Muscle layer of duodenum (tissue), 2 donors: ENCODE measurements around the gene HSPB9.

Experiments
- H3K27ac ChIP-seq: one replicate; pipeline ENCODE4 v1.7.0; 2013; ENCODE audit warnings: mild to moderate bottlenecking, low read length
- H3K27me3 ChIP-seq: one replicate; pipeline ENCODE4 v1.7.0; 2013; ENCODE audit warnings: low read depth, mild to moderate bottlenecking, control low read depth, low read length
- H3K36me3 ChIP-seq, 2 donors: one replicate each; pipeline ENCODE4 v1.7.0; 2013; ENCODE audit warnings: low read length in 2 of 2, control low read depth in 1 of 2, mild to moderate bottlenecking in 1 of 2; ENCODE audit not compliant: insufficient read depth in 2 of 2, control insufficient read depth in 1 of 2
- H3K4me1 ChIP-seq, 2 donors: one replicate each; pipeline ENCODE4 v1.7.0; 2013; ENCODE audit warnings: low read length in 2 of 2, mild to moderate bottlenecking in 2 of 2, control low read depth in 1 of 2, moderate library complexity in 1 of 2; ENCODE audit not compliant: insufficient read depth in 2 of 2, control insufficient read depth in 1 of 2
- H3K4me3 ChIP-seq, 2 donors: one replicate each; pipeline ENCODE4 v1.7.0; 2013; ENCODE audit warnings: low read length in 2 of 2, low read depth in 1 of 2, mild to moderate bottlenecking in 1 of 2
- H3K9me3 ChIP-seq, 2 donors: one replicate each; pipeline ENCODE4 v1.7.0; 2013; ENCODE audit warnings: low read length in 2 of 2, control low read depth in 1 of 2, mild to moderate bottlenecking in 1 of 2; ENCODE audit not compliant: control insufficient read depth in 1 of 2
- donor health status: healthy.

Gene HSPB9

DNA sequence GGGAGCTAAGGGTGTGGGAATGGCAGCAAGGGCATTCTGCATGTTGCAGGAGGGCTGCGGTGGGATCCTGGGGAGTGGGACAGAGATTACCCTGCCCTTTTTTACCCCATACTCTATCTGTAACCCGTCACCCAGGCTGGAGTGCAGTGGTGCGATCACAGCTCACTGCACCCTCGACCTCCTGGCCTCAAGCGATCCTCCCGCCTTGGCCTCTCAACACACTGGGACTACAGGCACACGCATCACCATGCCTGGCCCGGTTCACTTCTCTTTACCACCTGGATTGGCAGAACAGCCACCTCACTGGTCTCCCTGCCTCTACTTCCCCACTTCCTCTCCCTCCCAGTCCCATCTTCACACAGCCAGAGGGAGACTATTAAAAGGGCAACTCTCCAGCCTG, 33.9 kb upstream of the HSPB9 start:
- no peaks in the 10 kb centered on the region for H3K9me3 ChIP-seq
- H3K27me3 ChIP-seq, result peaks cover 5% of the 10 kb centered on the region
- H3K36me3 ChIP-seq, result no peaks in the 10 kb centered on the region
- H3K4me3 ChIP-seq, result no peak overlapping the region
- no peaks in the 10 kb centered on the region for H3K4me1 ChIP-seq
- no peak overlapping the region for H3K27ac ChIP-seq

- Histone ChIP-seq H3K36me3 (no peaks in the 10 kb centered on the region), H3K4me3 (no peak overlapping the region), H3K9me3 (no peaks in the 10 kb centered on the region), H3K27me3 (peaks cover 8% of the 10 kb centered on the region), H3K4me1 (no peaks in the 10 kb centered on the region), H3K27ac (no peak overlapping the region)
These were observed 31.4 kb upstream of the HSPB9 start for GRCh38 chr17:42090964-42091790.

GRCh38 chr17:42092939-42093338, 29.7 kb upstream of the HSPB9 start:
- Histone ChIP-seq H3K9me3 (no peaks in the 10 kb centered on the region), H3K4me3 (no peak overlapping the region), H3K4me1 (peaks cover 0 to 5% of the 10 kb centered on the region in 2 donors), H3K27me3 (peaks cover 23% of the 10 kb centered on the region), H3K27ac (no peak overlapping the region), H3K36me3 (no peaks in the 10 kb centered on the region)

DNA sequence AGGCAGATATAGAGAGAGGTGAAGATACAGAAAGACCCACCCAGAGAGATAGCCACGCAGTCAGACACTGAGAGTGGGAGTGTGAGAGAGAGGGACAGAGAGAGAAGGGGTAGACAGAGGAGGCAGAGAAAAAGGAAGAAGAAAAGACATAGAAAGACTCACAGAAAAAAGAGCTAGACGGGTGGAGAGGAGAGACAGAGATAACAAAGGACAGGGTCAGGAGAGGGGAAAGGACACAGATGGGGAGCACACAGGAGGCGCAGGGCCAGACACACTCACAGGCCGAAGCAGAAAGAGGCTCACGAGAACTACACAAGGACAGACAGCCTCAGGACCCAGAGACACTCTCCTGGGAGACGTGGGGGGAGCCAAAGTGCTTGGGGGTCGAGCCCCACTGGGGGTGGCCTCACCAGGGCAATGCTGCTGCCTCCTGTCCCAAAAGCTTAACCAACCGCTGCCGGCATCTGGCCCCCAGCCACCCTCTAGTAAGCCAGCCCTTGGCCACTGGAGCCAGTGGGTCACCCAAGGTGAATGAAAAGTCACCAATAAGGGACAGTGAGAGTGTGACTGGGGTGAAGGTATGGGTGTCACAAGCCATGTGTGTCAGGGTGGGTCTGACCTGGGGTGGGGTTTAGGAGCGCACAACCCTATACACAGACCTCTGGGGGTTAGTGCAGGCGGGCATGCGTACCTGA, 28.1 kb upstream of the HSPB9 start:
- H3K36me3 ChIP-seq, result no peaks in the 10 kb centered on the region
- no peaks in the 10 kb centered on the region for H3K9me3 ChIP-seq
- H3K4me1 ChIP-seq, result peaks cover 0 to 9% of the 10 kb centered on the region in 2 donors
- peaks cover 18% of the 10 kb centered on the region for H3K27me3 ChIP-seq
- no peak overlapping the region for H3K4me3 ChIP-seq
- H3K27ac ChIP-seq, result no peak overlapping the region

DNA sequence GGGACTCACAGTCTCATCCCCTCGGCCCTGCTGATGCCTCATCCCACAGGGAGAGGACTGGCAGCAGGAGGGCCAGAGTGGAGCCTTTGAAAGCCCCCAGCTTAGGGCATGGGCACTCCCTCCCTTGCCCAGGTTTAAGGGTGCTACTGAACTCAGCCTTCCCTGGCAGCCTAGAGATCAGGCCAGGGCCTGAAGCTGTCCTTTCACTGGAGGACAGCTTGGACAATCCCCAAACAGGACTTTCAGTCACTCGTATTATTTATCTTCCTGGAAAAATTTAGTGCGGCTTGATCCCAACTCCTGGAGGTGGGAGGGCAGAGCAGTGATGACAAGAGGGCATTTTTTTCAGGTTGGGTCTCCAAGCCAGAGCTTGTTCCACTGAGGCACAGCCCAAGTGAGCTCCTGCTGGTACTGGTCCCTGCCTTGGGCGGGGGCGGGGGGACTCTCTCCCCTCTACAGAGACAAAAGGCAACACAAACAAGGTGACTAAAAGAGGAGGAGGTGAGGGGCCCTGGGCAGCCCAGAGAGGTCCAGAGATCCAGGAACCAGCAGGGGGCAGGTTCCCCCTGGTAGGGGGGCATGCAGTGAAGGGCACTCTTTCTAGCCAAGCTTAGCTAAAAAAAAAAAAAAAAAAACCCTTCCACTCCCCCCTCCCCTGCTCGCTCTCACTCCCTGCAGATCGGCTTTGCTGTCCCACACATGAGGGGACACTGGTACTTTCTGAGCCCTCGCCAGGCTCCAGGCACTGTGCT, 26.1 kb upstream of the HSPB9 start:
- Histone ChIP-seq H3K4me3 (no peak overlapping the region), H3K4me1 (peaks cover 0 to 9% of the 10 kb centered on the region in 2 donors), H3K9me3 (no peaks in the 10 kb centered on the region), H3K27ac (no peak overlapping the region), H3K36me3 (no peaks in the 10 kb centered on the region), H3K27me3 (peaks cover 18% of the 10 kb centered on the region)

DNA sequence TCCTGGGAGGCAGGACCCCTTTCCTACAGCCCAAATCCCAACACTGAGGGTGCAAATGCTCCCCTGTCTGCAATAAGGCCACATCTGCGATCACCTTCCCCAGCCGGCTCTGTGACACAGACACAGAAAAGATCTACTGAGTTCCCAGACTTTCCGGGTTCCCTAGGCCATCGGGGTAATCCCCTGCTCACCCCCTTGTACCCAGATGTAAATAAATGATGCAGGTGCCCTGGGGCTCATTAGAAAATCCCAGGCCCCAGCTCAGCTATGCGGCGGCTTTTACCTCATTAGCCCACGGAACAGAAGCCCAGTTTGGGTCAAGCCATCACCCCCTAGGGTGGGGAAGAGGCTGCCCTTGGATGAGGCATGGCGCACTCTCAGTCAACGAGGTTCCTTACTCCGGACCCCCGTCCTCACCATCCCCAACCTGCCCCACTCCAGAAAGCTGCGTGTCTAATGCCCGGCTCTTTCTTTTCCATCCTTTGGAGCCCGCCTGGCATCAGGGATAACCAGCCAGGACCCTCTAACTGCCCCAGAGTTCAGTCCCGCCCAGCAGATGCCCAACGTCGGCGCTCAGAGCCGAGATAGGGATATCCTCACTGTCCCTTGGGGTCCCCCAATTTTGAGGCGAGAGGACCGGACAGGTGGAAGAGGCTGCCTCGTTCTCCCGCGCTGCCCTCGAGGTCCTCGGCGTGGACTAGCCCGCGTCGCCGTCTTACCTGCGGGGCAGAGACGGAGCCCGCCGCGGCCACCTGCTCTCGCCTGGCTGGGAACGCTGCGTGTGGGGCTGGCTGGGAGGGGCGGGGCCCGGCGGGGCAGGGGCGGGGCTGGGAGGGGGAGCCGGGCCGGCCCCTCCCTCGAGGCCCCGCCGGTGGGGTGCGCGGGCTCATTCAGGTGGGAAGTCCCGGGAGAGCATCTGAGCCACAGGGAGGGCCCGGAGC, 24.6 kb upstream of the HSPB9 start, which contains the start of gene ZNF385C:
TSS of gene ZNF385C (minus strand) at position 783 of the 941 bp plus-strand sequence. CDS start 35,417 bp downstream, outside the sequence.
- Histone ChIP-seq H3K4me1 (peaks cover 0 to 14% of the 10 kb centered on the region in 2 donors), H3K9me3 (no peaks in the 10 kb centered on the region), H3K27me3 (peaks cover 18% of the 10 kb centered on the region), H3K4me3 (no peak within 1 kb of the TSS), H3K36me3 (no peaks in the 10 kb centered on the region), H3K27ac (no peak within 1 kb of the TSS)

GRCh38 chr17:42098730-42099399, 23.7 kb upstream of the HSPB9 start:
- H3K27me3 ChIP-seq, result peaks cover 18% of the 10 kb centered on the region
- no peaks in the 10 kb centered on the region for H3K9me3 ChIP-seq
- H3K36me3 ChIP-seq, result peaks cover 0 to 6% of the 10 kb centered on the region in 2 donors
- peaks cover 0 to 14% of the 10 kb centered on the region in 2 donors for H3K4me1 ChIP-seq
- H3K4me3 ChIP-seq, result no peak overlapping the region
- no peak overlapping the region for H3K27ac ChIP-seq

DNA sequence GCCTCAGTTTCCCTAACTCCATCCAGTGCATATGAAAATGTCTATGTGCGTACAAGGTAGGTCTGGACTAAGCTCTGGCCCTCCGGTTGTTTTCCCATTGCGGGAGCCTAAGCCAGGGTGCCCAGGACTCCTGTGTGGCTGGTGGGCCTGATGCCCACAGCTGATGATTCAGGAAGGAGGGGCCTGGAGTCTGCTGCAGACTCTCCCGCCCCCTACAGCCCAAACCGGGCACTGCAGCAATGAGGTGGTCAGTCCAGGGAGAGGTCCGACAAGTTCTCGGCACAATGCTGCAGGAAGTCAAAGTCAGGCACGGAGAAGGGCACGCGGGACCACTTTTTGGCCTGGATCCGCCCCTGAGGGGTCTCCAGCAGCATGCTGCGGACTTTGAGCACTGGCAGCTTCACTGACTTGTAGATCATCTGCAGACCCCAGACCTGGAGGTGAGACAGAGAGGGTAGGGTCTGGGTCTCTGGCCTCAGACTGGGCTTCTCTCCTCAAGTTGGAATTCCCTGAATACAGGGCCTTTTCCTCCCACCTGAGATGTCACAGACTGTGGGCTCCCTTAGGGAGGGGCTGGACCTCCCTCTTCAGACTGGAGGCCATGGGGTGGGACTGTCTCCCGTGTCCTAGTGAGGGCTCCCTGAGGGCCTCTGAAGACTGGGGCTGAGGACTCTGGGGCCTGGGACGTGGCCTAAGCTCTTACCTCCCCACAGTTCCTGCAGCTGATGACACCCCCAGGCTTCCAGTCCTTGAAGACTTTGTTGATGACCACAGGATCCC, 20.9 kb upstream of the HSPB9 start:
- peaks cover 11% of the 10 kb centered on the region for H3K27me3 ChIP-seq
- H3K36me3 ChIP-seq, result peaks cover 0 to 25% of the 10 kb centered on the region in 2 donors
- no peak overlapping the region for H3K4me3 ChIP-seq
- no peak overlapping the region for H3K27ac ChIP-seq
- no peaks in the 10 kb centered on the region for H3K9me3 ChIP-seq
- H3K4me1 ChIP-seq, result peaks cover 0 to 14% of the 10 kb centered on the region in 2 donors

DNA sequence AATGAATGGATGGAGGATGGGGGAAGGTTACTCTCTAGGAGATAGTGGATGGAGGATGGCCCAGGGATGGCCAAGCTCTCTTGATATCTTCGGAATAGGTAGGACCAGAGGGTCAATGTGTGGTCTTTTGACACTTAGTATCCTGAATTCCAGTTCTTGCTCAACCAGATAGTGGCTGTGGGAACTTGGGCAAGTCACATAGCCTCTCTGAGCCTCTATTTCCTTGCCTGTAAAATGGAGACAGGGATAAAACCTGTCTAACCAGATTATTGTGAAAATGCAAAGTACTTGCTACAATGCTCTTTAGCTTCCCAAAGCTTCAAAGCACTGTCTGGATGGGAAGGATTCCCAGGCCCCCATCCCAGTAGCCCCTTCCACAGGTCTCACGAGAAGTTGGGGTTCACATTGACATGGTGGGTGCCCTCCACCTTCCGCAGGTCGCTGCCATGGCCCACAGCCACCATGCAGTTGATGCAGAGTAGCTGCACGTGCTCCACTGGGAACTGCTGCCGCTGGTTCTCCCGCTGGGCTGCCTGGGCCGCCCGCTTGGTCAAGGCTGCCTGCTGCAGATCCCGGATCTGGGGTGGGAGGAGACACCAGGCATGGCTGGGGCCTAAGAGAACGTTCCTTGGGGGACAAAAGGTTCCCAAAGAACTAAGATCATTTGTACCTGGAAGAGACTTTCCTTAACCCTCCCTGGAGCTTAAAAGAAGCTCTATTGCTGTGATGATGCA, 19.2 kb upstream of the HSPB9 start:
- no peaks in the 10 kb centered on the region for H3K27me3 ChIP-seq
- H3K4me3 ChIP-seq, result no peak overlapping the region
- H3K36me3 ChIP-seq, result peaks cover 0 to 25% of the 10 kb centered on the region in 2 donors
- no peaks in the 10 kb centered on the region for H3K9me3 ChIP-seq
- H3K4me1 ChIP-seq, result peaks cover 0 to 5% of the 10 kb centered on the region in 2 donors
- no peak overlapping the region for H3K27ac ChIP-seq
